Naive B cell (primary cell): ENCODE results near the gene MUC5B. TPM values are rescaled to one million over a fixed set of nuclear protein-coding genes. Genes with fewer than 3 reads are reported as not detected.

ENCODE experiments used
- ATAC-seq, 2 donors: fragments of 150-1000 bp; cut with Tn5 transposase; 2 replicates each; pipeline ENCODE4 v1.10.0; 2021; ENCODE audit warnings: low read depth in 2 of 2, mild to moderate bottlenecking in 2 of 2, moderate library complexity in 2 of 2
- DNase-seq: peaks from one replicate; pipeline ENCODE4 v3.0.0; 2022
- H3K27ac Mint-ChIP-seq, 6 donors: one replicate each; pipeline ENCODE4 v1.8.0; 2020 to 2022; ENCODE audit warnings: mild to moderate bottlenecking in 6 of 6, mixed read lengths in 6 of 6, moderate library complexity in 5 of 6, inconsistent platforms in 2 of 6
- H3K27me3 Mint-ChIP-seq, 3 donors: one replicate each; pipeline ENCODE4 v1.8.0; 2021 to 2022; ENCODE audit warnings: mixed read lengths in 3 of 3, mild to moderate bottlenecking in 1 of 3
- H3K36me3 Mint-ChIP-seq, 2 donors: one replicate each; pipeline ENCODE4 v1.8.0; 2020 to 2022; ENCODE audit warnings: mixed read lengths in 2 of 2, inconsistent platforms in 1 of 2, mild to moderate bottlenecking in 1 of 2
- H3K4me1 Mint-ChIP-seq, 3 donors: one replicate each; pipeline ENCODE4 v1.8.0; 2020 to 2022; ENCODE audit warnings: mixed read lengths in 3 of 3, inconsistent platforms in 1 of 3, mild to moderate bottlenecking in 1 of 3, moderate library complexity in 1 of 3
- H3K4me3 Mint-ChIP-seq, 8 donors: one replicate each; pipeline ENCODE4 v1.8.0; 2020 to 2022; ENCODE audit warnings: mild to moderate bottlenecking in 8 of 8, mixed read lengths in 8 of 8, moderate library complexity in 8 of 8, inconsistent platforms in 2 of 8
- H3K9me3 Mint-ChIP-seq, 7 donors: one replicate each; pipeline ENCODE4 v1.8.0; 2020 to 2022; ENCODE audit warnings: mixed read lengths in 7 of 7, mild to moderate bottlenecking in 5 of 7, inconsistent platforms in 2 of 7, moderate library complexity in 1 of 7
- polyA plus RNA-seq, 6 donors: library from polyadenylated mRNA; unstranded; fragments of 300-500 nt; fragmentation: Illumina TruSeq; gene quantifications; one replicate each; pipeline ENCODE4 v1.2.3, GENCODE V29; 2021; ENCODE audit warnings: low read depth in 6 of 6

Gene MUC5B
- polyA plus RNA-seq, 6 donors from 2014 or later = not detected

- Mint-ChIP-seq H3K36me3 (no peaks in the 10 kb centered on the region), H3K27me3 (no peaks in the 10 kb centered on the region), H3K9me3 (peaks cover 0 to 3% (median 0%) of the 10 kb centered on the region in 7 donors), H3K27ac (no peak overlapping the region), H3K4me3 (no peak overlapping the region), H3K4me1 (peaks cover 0 to 4% (median 3%) of the 10 kb centered on the region in 3 donors)
- DNase-seq (no peak), ATAC-seq (no peak)
Observed at GRCh38 chr11:1253103-1253485, 30.2 kb downstream of the MUC5B start.

GRCh38 chr11:1254086-1254648 is 31.3 kb downstream of the MUC5B start:
- ATAC-seq (no peak), DNase-seq (no peak)
- no peak overlapping the region for H3K27ac Mint-ChIP-seq
- H3K36me3 Mint-ChIP-seq = no peaks in the 10 kb centered on the region
- H3K4me1 Mint-ChIP-seq = peaks cover 0 to 4% (median 3%) of the 10 kb centered on the region in 3 donors
- H3K27me3 Mint-ChIP-seq = no peaks in the 10 kb centered on the region
- peaks cover 0 to 3% (median 0%) of the 10 kb centered on the region in 7 donors for H3K9me3 Mint-ChIP-seq
- H3K4me3 Mint-ChIP-seq = no peak overlapping the region

GRCh38 chr11:1254733-1255132 is 31.9 kb downstream of the MUC5B start:
- Mint-ChIP-seq H3K9me3 (peaks cover 0 to 3% (median 0%) of the 10 kb centered on the region in 7 donors), H3K27ac (no peak overlapping the region), H3K4me3 (no peak overlapping the region), H3K27me3 (no peaks in the 10 kb centered on the region), H3K4me1 (peaks cover 0 to 6% (median 3%) of the 10 kb centered on the region in 3 donors), H3K36me3 (no peaks in the 10 kb centered on the region)
- no peak for DNase-seq
- no peak for ATAC-seq

- Mint-ChIP-seq H3K27me3 (no peaks in the 10 kb centered on the region), H3K4me1 (peaks cover 0 to 6% (median 3%) of the 10 kb centered on the region in 3 donors), H3K27ac (no peak overlapping the region), H3K36me3 (no peaks in the 10 kb centered on the region), H3K9me3 (peaks cover 0 to 3% (median 0%) of the 10 kb centered on the region in 7 donors), H3K4me3 (no peak overlapping the region)
- DNase-seq (no peak), ATAC-seq (no peak)
Observed at GRCh38 chr11:1255151-1255550, 32.3 kb downstream of the MUC5B start.

GRCh38 chr11:1256257-1257045 is 33.6 kb downstream of the MUC5B start:
- H3K9me3 Mint-ChIP-seq = peaks cover 0 to 1% (median 0%) of the 10 kb centered on the region in 7 donors
- H3K36me3 Mint-ChIP-seq = no peaks in the 10 kb centered on the region
- ATAC-seq (no peak), DNase-seq (no peak)
- H3K27ac Mint-ChIP-seq = no peak overlapping the region
- H3K4me1 Mint-ChIP-seq = peaks cover 0 to 3% (median 2%) of the 10 kb centered on the region in 3 donors
- H3K27me3 Mint-ChIP-seq = no peaks in the 10 kb centered on the region
- H3K4me3 Mint-ChIP-seq = no peak overlapping the region

GRCh38 chr11:1257366-1257765 is 34.5 kb downstream of the MUC5B start:
- no peaks in the 10 kb centered on the region for H3K27me3 Mint-ChIP-seq
- DNase-seq (no peak), ATAC-seq (no peak)
- no peaks in the 10 kb centered on the region for H3K9me3 Mint-ChIP-seq
- H3K36me3 Mint-ChIP-seq = no peaks in the 10 kb centered on the region
- peaks cover 3 to 7% (median 6%) of the 10 kb centered on the region in 3 donors for H3K4me1 Mint-ChIP-seq
- H3K27ac Mint-ChIP-seq = no peak overlapping the region
- H3K4me3 Mint-ChIP-seq = no peak overlapping the region

- no peaks in the 10 kb centered on the region for H3K27me3 Mint-ChIP-seq
- H3K27ac Mint-ChIP-seq = no peak overlapping the region
- H3K4me3 Mint-ChIP-seq = no peak overlapping the region
- DNase-seq (no peak), ATAC-seq (no peak)
- no peaks in the 10 kb centered on the region for H3K36me3 Mint-ChIP-seq
- no peaks in the 10 kb centered on the region for H3K9me3 Mint-ChIP-seq
- H3K4me1 Mint-ChIP-seq = peaks cover 6 to 12% (median 11%) of the 10 kb centered on the region in 3 donors
Observed at GRCh38 chr11:1257916-1258315, 35.0 kb downstream of the MUC5B start.

GRCh38 chr11:1258401-1259075 is 35.7 kb downstream of the MUC5B start:
- DNase-seq = no peak
- H3K27ac Mint-ChIP-seq = peak overlapping the region in 1 of 6 donors; percentile 37
- no peak overlapping the region for H3K4me3 Mint-ChIP-seq
- no peak for ATAC-seq
- peaks cover 6 to 11% (median 11%) of the 10 kb centered on the region in 3 donors for H3K4me1 Mint-ChIP-seq
- no peaks in the 10 kb centered on the region for H3K9me3 Mint-ChIP-seq
- no peaks in the 10 kb centered on the region for H3K27me3 Mint-ChIP-seq
- no peaks in the 10 kb centered on the region for H3K36me3 Mint-ChIP-seq

- H3K9me3 Mint-ChIP-seq = peaks cover 0 to under 1% (median 0%) of the 10 kb centered on the region in 7 donors
- ATAC-seq = no peak
- H3K27ac Mint-ChIP-seq = no peak overlapping the region
- no peak for DNase-seq
- peaks cover 6 to 11% (median 9%) of the 10 kb centered on the region in 3 donors for H3K4me1 Mint-ChIP-seq
- H3K27me3 Mint-ChIP-seq = no peaks in the 10 kb centered on the region
- H3K36me3 Mint-ChIP-seq = no peaks in the 10 kb centered on the region
- H3K4me3 Mint-ChIP-seq = peak overlapping the region in 1 of 8 donors; percentile 11
Observed at GRCh38 chr11:1259076-1259461, 36.2 kb downstream of the MUC5B start.

GRCh38 chr11:1259561-1259960 is 36.7 kb downstream of the MUC5B start:
- no peak for ATAC-seq
- H3K27ac Mint-ChIP-seq = peak overlapping the region in 1 of 6 donors; percentile 4
- DNase-seq = no peak
- peaks cover 3 to 4% of the 10 kb centered on the region in 2 donors for H3K36me3 Mint-ChIP-seq
- H3K27me3 Mint-ChIP-seq = no peaks in the 10 kb centered on the region
- H3K9me3 Mint-ChIP-seq = peaks cover 1 to 6% (median 3%) of the 10 kb centered on the region in 7 donors
- H3K4me1 Mint-ChIP-seq = peaks cover 9 to 11% (median 11%) of the 10 kb centered on the region in 3 donors
- H3K4me3 Mint-ChIP-seq = peak overlapping the region in 1 of 8 donors; percentile 11

GRCh38 chr11:1260023-1260501 is 37.2 kb downstream of the MUC5B start:
- Mint-ChIP-seq H3K36me3 (peaks cover 8 to 9% of the 10 kb centered on the region in 2 donors), H3K4me3 (no peak overlapping the region), H3K27me3 (no peaks in the 10 kb centered on the region), H3K9me3 (peaks cover 3 to 10% (median 8%) of the 10 kb centered on the region in 7 donors), H3K27ac (peak overlapping the region in 2 of 6 donors; percentile 4 to 75), H3K4me1 (peaks cover 10 to 12% (median 11%) of the 10 kb centered on the region in 3 donors)
- ATAC-seq (no peak), DNase-seq (no peak)

GRCh38 chr11:1260620-1261019 is 37.8 kb downstream of the MUC5B start:
- peaks cover 5 to 15% (median 14%) of the 10 kb centered on the region in 7 donors for H3K9me3 Mint-ChIP-seq
- DNase-seq (no peak), ATAC-seq (no peak)
- H3K36me3 Mint-ChIP-seq = peaks cover 11% of the 10 kb centered on the region in 2 donors
- peaks cover 10 to 12% (median 11%) of the 10 kb centered on the region in 3 donors for H3K4me1 Mint-ChIP-seq
- no peaks in the 10 kb centered on the region for H3K27me3 Mint-ChIP-seq
- H3K27ac Mint-ChIP-seq = peak overlapping the region in 1 of 6 donors; percentile 75
- peak overlapping the region in 2 of 8 donors; percentile 45 to 62 for H3K4me3 Mint-ChIP-seq
